Measurements from ENCODE around the gene POMT1.

The POMT1 gene

DNA sequence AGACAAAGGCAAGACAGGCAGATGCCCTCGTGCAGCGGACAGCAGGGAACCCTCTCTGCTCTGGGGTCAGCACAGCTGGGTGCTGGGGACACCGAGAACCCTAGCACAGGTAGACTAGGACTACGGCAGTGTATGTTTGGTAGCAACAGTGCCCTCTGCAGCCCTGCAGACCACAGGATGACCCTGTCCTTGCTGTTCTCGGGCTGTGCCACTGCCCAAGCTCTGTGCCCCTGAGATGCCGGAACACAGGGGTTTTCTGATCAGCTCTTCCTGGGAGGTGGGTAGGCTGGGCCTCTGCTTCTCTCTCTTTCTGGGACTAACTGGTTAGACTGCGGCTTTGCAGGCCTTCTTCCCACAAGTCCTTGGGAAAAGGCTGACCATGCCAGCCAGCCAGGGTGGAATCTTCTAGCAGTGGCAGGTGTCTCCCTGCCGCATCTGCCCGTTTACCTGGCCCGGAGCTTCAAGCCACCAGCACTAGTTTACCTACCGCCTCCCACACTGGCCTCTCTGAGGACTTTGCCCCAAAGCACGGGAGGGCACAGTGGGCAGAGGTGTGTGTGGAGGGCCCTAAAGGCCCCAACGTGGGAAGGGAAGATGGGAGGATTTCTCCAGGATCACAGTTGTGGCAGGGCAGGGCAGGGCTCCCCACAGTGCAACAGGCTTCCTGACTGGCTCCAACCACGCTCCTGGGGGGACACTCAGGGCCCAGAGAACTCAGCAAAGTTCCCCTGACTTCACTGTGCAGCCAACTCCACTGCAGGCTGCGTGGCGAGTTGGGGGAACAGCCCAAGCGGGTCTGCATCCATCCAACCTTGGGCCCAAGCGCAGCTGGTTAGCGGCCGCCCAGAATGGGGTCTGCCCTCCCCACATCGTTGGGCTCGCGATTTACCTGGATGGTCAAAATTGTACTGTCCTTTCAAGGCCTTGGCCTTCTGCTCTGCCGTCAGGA lies 27.2 kb downstream of the POMT1 start:
- no peaks in the 10 kb centered on the region for H3K27me3 ChIP-seq
- H3K4me3 ChIP-seq (ENCODE audit: low read depth, low read length): peak overlapping the region; percentile 73
- H3K9me3 ChIP-seq: no peaks in the 10 kb centered on the region
- TF ChIP-seq CTCF (IDR thresholded peaks at IDR 0.05; ENCODE audit: low read depth, low read length): no peak
- DNase-seq: no peak
- no peaks in the 10 kb centered on the region for H3K4me1 ChIP-seq
- H3K36me3 ChIP-seq: peaks cover 22% of the 10 kb centered on the region

DNA sequence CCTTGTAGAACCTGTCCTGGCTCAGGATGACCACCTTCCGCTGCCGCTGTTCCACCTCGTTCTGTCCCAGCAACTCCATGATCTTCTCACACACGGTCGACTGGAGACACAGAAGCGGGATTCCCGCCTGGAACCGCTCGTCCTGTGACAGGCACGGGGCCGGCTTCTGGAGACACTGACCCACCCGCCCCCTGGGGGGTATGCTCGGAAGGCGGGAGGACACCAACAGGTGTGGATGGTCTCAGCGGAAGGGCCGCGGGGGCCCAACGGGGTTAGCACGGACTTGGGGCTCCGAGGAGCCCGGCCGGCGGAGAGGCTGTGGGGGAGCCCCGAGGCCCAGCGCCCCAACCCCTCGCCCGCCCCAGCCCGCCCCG lies 27.8 kb downstream of the POMT1 start:
- peak; percentile 70 for DNase-seq
- Histone ChIP-seq H3K9me3 (no peaks in the 10 kb centered on the region), H3K36me3 (peaks cover 19% of the 10 kb centered on the region), H3K4me3 (ENCODE audit: low read depth, low read length) (peak overlapping the region; percentile 73), H3K4me1 (no peaks in the 10 kb centered on the region), H3K27me3 (no peaks in the 10 kb centered on the region)
- TF ChIP-seq CTCF (IDR thresholded peaks at IDR 0.05; ENCODE audit: low read depth, low read length): peak; percentile 29

- TF ChIP-seq CTCF (IDR thresholded peaks at IDR 0.05; ENCODE audit: low read depth, low read length): no peak
- Histone ChIP-seq H3K36me3 (peaks cover 15% of the 10 kb centered on the region), H3K9me3 (no peaks in the 10 kb centered on the region), H3K27me3 (no peaks in the 10 kb centered on the region), H3K4me3 (ENCODE audit: low read depth, low read length) (peak within 1 kb of the TSS; percentile 73), H3K4me1 (no peaks in the 10 kb centered on the region)
- DNase-seq: peak; percentile 89
Measured at GRCh38 chr9:131530920-131531832, 28.5 kb downstream of the POMT1 start, which contains the start of gene UCK1. TSS of gene UCK1 (minus strand) at chr9:131531263. CDS start at chr9:131531174, 89 bp downstream.

DNA sequence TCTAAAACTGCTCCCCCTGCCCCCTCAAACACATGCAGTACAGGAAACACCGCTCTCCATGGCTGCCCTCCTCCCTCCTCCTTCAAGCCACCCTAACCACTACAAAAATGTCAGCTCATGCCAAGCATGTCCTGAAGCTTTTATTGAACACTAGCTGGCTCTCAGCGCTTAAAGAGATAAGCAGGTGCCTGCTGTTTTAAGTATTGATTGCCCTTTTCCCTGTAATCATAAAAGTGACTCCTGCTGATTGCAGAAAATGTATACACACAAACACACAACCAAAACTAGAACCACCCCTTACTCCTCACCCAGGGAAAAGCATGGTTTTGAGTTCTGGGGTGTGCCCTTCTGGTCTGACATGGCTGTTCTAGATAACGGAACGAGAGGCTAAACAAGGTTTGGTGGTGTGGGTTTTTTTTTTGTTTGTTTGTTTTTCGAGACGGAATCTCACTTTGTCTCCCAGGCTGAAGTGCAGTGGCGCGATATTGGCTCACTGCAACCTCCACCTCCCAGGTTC lies 32.1 kb downstream of the POMT1 start:
- no peak for DNase-seq
- no peak for TF ChIP-seq CTCF (IDR thresholded peaks at IDR 0.05; ENCODE audit: low read depth, low read length)
- no peak overlapping the region for H3K4me3 ChIP-seq (ENCODE audit: low read depth, low read length)
- no peaks in the 10 kb centered on the region for H3K4me1 ChIP-seq
- peaks cover 2% of the 10 kb centered on the region; the same call in 1 of the 2 replicates for H3K9me3 ChIP-seq
- H3K27me3 ChIP-seq: no peaks in the 10 kb centered on the region
- H3K36me3 ChIP-seq: no peaks in the 10 kb centered on the region

DNA sequence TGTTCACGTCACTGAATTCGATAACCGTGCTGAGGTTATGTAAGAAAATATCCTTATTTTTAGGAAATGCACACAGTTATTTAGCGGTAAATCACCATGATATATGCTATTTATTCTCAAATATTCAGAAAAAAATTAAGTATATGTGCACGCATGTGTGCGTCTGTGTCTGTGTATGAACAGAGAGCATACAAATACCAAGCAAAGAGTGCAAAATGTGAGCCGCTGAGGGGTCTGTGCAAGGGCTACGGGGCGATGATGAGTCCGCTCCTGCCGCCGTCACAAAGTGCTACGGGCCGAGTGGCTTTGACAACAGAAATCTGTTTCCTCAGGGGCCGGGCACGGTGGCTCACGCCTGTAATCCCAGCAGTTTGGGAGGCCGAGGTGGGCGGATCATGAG lies 35.2 kb downstream of the POMT1 start:
- H3K4me1 ChIP-seq: no peaks in the 10 kb centered on the region
- H3K9me3 ChIP-seq: peaks cover 3% of the 10 kb centered on the region
- no peaks in the 10 kb centered on the region for H3K36me3 ChIP-seq
- no peak overlapping the region for H3K4me3 ChIP-seq (ENCODE audit: low read depth, low read length)
- DNase-seq: no peak
- no peak for TF ChIP-seq CTCF (IDR thresholded peaks at IDR 0.05; ENCODE audit: low read depth, low read length)
- H3K27me3 ChIP-seq: no peaks in the 10 kb centered on the region
